ENCODE results near the gene ALDH1A2.

Gene ALDH1A2

DNA sequence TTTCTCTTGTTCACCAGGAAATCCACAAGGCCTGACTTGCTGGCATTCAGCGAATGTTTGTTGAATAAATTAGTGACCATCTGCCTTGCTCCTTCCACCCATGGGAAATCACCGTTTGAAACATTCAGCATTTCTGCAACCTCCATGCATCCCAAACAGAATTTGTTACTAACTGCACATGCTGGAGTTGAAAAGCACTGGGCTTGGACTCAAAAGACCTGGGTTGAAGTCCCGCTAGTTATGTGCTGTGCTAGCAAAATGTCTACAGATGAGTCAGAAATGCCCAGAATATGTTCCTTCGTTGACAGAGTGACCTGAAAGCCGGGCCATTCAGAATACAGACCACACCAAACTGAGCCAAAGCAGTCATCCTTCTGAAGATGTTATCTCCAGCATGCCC is 144.6 kb downstream of the ALDH1A2 start:
- Mint-ChIP-seq H3K36me3 (ENCODE audit: low read depth) (no peaks in the 10 kb centered on the region), H3K4me1 (ENCODE audit: low read depth) (no peaks in the 10 kb centered on the region), H3K27me3 (peaks cover 12% of the 10 kb centered on the region), H3K27ac (no peak overlapping the region), H3K9me3 (no peaks in the 10 kb centered on the region), H3K4me3 (no peak overlapping the region)
- intact Hi-C loops (cut with micrococcal nuclease) = no loop called here

DNA sequence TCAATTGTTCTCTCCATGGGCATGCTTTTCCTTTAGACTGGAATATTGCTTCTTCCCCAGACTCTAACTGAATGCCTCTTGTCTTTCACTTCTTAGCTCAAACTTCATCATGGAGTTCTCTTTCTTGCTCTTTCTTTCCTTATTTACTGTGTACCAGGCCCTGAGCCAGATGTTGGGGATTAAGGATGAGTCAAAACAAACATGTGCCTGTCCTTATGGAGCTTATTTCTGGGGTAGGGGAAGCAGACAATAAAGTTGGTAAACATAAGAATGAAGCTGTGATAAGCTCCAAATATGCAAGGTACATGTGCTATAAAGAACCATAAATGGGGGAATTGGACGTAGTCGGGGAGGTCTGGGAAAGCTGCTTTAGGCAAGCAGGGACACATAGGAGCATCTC is 145.8 kb downstream of the ALDH1A2 start:
- H3K4me1 Mint-ChIP-seq (ENCODE audit: low read depth) = no peaks in the 10 kb centered on the region
- H3K27me3 Mint-ChIP-seq = peaks cover 12% of the 10 kb centered on the region
- no peaks in the 10 kb centered on the region for H3K36me3 Mint-ChIP-seq (ENCODE audit: low read depth)
- H3K4me3 Mint-ChIP-seq = no peak overlapping the region
- intact Hi-C loops (cut with micrococcal nuclease) = no loop called here
- no peak overlapping the region for H3K27ac Mint-ChIP-seq
- H3K9me3 Mint-ChIP-seq = no peaks in the 10 kb centered on the region

- Mint-ChIP-seq H3K4me1 (ENCODE audit: low read depth) (no peaks in the 10 kb centered on the region), H3K4me3 (no peak overlapping the region), H3K27me3 (peaks cover 10% of the 10 kb centered on the region), H3K27ac (no peak overlapping the region), H3K36me3 (ENCODE audit: low read depth) (no peaks in the 10 kb centered on the region), H3K9me3 (no peaks in the 10 kb centered on the region)
- intact Hi-C loops (cut with micrococcal nuclease) = no loop called here
Measured at GRCh38 chr15:57917998-57918397, 147.5 kb downstream of the ALDH1A2 start.

- intact Hi-C loops (cut with micrococcal nuclease) = no loop called here
- Mint-ChIP-seq H3K4me1 (ENCODE audit: low read depth) (no peaks in the 10 kb centered on the region), H3K9me3 (no peaks in the 10 kb centered on the region), H3K27me3 (peaks cover 10% of the 10 kb centered on the region), H3K27ac (no peak overlapping the region), H3K4me3 (no peak overlapping the region), H3K36me3 (ENCODE audit: low read depth) (no peaks in the 10 kb centered on the region)
Measured at GRCh38 chr15:57916695-57917094, 148.8 kb downstream of the ALDH1A2 start.

GRCh38 chr15:57915827-57916531 is 149.5 kb downstream of the ALDH1A2 start:
- Mint-ChIP-seq H3K27ac (no peak overlapping the region), H3K4me1 (ENCODE audit: low read depth) (no peaks in the 10 kb centered on the region), H3K9me3 (no peaks in the 10 kb centered on the region), H3K27me3 (peaks cover 10% of the 10 kb centered on the region), H3K4me3 (no peak overlapping the region), H3K36me3 (ENCODE audit: low read depth) (no peaks in the 10 kb centered on the region)
- intact Hi-C loops (cut with micrococcal nuclease) = no loop called here

DNA sequence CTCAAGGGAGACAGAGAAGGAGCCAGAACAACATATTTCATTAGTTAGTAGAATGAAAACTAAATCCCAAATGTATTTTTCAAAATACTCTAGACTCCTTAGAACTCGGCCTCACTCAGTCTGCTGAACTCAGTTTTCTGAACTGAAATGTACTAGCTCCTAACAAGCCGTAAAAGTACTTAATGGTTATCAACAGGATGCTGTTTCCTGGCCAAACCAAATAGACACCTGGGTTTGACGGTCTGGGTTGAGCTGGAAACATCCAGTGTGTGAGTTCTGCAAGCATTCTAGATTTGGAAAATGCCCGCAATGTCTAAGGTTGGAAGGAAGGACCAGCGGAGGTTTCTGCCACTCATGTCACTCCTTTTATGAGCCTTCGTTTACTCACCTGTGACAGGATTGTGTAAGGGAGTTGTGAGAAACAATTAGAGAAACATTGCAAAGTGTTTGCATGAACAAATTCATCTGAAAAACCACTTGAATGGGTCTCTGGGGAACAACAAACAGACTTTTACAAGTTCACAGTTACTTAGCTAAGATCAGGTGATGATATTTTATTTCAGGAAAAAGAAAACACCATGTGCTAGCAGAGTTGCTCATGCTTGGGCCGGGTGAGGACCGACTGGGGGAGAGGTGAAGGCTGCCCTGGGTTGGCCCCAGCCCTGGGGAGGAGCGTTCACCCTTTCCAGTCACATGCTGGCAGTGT is 151.0 kb downstream of the ALDH1A2 start:
- Mint-ChIP-seq H3K27ac (no peak overlapping the region), H3K4me3 (no peak overlapping the region)

GRCh38 chr15:57911247-57911646 is 154.3 kb downstream of the ALDH1A2 start:
- peaks cover 5% of the 10 kb centered on the region for H3K27me3 Mint-ChIP-seq
- intact Hi-C loops (cut with micrococcal nuclease) = no loop called here

More for the DNA sequence above, 151.0 kb downstream of the ALDH1A2 start:
- intact Hi-C loops (cut with micrococcal nuclease) = no loop called here
- no peaks in the 10 kb centered on the region for H3K36me3 Mint-ChIP-seq (ENCODE audit: low read depth)
- H3K27me3 Mint-ChIP-seq = peaks cover 8% of the 10 kb centered on the region
- no peaks in the 10 kb centered on the region for H3K4me1 Mint-ChIP-seq (ENCODE audit: low read depth)
- no peaks in the 10 kb centered on the region for H3K9me3 Mint-ChIP-seq

GRCh38 chr15:57910672-57911071 is 154.8 kb downstream of the ALDH1A2 start:
- no peak overlapping the region for H3K27ac Mint-ChIP-seq
- H3K27me3 Mint-ChIP-seq = peaks cover 5% of the 10 kb centered on the region
- H3K9me3 Mint-ChIP-seq = no peaks in the 10 kb centered on the region
- H3K36me3 Mint-ChIP-seq (ENCODE audit: low read depth) = no peaks in the 10 kb centered on the region
- intact Hi-C loops (cut with micrococcal nuclease) = no loop called here
- no peaks in the 10 kb centered on the region for H3K4me1 Mint-ChIP-seq (ENCODE audit: low read depth)
- H3K4me3 Mint-ChIP-seq = no peak overlapping the region

More at GRCh38 chr15:57911247-57911646, 154.3 kb downstream of the ALDH1A2 start:
- Mint-ChIP-seq H3K36me3 (ENCODE audit: low read depth) (no peaks in the 10 kb centered on the region), H3K9me3 (no peaks in the 10 kb centered on the region), H3K27ac (no peak overlapping the region), H3K4me3 (no peak overlapping the region), H3K4me1 (ENCODE audit: low read depth) (no peaks in the 10 kb centered on the region)

GRCh38 chr15:57909388-57909787 is 156.1 kb downstream of the ALDH1A2 start:
- Mint-ChIP-seq H3K4me3 (no peak overlapping the region), H3K9me3 (no peaks in the 10 kb centered on the region), H3K27me3 (peaks cover 7% of the 10 kb centered on the region), H3K27ac (no peak overlapping the region), H3K36me3 (ENCODE audit: low read depth) (no peaks in the 10 kb centered on the region), H3K4me1 (ENCODE audit: low read depth) (no peaks in the 10 kb centered on the region)
- intact Hi-C loops (cut with micrococcal nuclease) = no loop called here

DNA sequence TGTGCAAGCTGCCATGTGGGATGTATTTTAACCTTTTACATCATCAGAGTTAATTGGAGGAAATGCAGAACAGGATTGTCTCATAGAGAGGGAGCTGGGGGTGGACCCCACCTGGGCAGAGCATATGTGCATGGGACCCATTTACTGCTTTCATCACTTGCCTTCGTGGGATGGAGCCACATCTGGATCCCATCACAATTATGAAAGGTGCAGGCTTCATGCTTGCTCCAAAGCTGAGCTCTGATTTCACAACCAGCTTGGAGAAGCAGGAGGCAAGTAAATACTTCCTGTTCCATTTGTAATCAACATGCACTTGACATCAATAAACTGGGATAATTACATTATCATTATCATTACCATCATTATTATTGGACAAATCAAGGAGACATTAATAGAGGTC is 161.9 kb downstream of the ALDH1A2 start:
- H3K4me3 Mint-ChIP-seq = no peak overlapping the region
- no peak overlapping the region for H3K27ac Mint-ChIP-seq
- no peaks in the 10 kb centered on the region for H3K4me1 Mint-ChIP-seq (ENCODE audit: low read depth)
- H3K9me3 Mint-ChIP-seq = no peaks in the 10 kb centered on the region
- intact Hi-C loops (cut with micrococcal nuclease) = no loop called here
- peaks cover 10% of the 10 kb centered on the region for H3K27me3 Mint-ChIP-seq
- H3K36me3 Mint-ChIP-seq (ENCODE audit: low read depth) = no peaks in the 10 kb centered on the region

All from dendritic cell treated with granulocyte-macrophage colony-stimulating factor and Interleukin-4, amounts not matched to agents 40 ng/mL and 50 ng/mL, for 4 days (primary cell).